ENCODE data around the gene PFDN6. TPM values are rescaled to one million over a fixed set of nuclear protein-coding genes. Genes with fewer than 3 reads are reported as not detected.

The PFDN6 gene
- total and polyA plus RNA-seq, 8 donors: 9.7 to 119 (median 19.0) TPM

GRCh38 chr6:33335916-33336315 lies 46.5 kb downstream of the PFDN6 start:
- intact Hi-C loops (cut with DNase I): no loop called here
- no peak overlapping the region for H3K27ac ChIP-seq
- no peaks in the 10 kb centered on the region for H3K36me3 ChIP-seq
- no peak for FAIRE-seq
- no peak overlapping the region for H3K4me3 ChIP-seq
- ATAC-seq: no peak
- no peak for DNase-seq
- H3K27me3 ChIP-seq: no peaks in the 10 kb centered on the region
- no peak for TF ChIP-seq CTCF (IDR thresholded peaks at IDR 0.05)
- no peaks in the 10 kb centered on the region for H3K9me3 ChIP-seq
- 74 to 77% methylated on average over 4 of the region's 4 CpGs for WGBS, 2 donors
- no peaks in the 10 kb centered on the region for H3K4me1 ChIP-seq

DNA sequence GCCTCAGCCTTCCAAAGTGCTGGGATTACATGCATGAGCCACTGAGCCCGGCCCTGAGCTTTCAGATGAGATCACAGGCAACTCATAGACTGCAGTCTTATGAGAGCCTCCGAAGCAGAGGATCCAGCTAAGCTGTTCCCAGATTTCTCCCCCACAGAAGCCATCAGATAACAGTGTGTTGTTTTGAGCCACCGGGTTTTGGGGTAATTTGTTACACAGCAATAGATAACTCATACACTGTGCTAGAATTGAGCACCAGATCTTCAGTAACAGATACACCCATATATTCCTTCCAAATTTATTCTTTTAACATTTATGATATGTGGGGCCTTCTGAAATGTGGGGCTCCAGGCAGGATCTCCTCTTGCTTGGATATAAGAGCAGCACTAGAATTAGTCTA lies 47.1 kb downstream of the PFDN6 start:
- intact Hi-C loops (cut with DNase I): no loop called here
- no peak for DNase-seq
- Histone ChIP-seq H3K36me3 (no peaks in the 10 kb centered on the region), H3K4me3 (no peak overlapping the region), H3K9me3 (no peaks in the 10 kb centered on the region), H3K27ac (no peak overlapping the region), H3K27me3 (no peaks in the 10 kb centered on the region), H3K4me1 (no peaks in the 10 kb centered on the region)
- ATAC-seq: no peak
- TF ChIP-seq CTCF (IDR thresholded peaks at IDR 0.05): no peak
- 77 to 78% methylated on average over 3 of the region's 3 CpGs for WGBS, 2 donors
- no peak for FAIRE-seq

GRCh38 chr6:33339193-33339592 lies 49.8 kb downstream of the PFDN6 start:
- 70 to 77% methylated on average over 6 of the region's 6 CpGs for WGBS, 2 donors
- no peak for DNase-seq
- no peaks in the 10 kb centered on the region for H3K9me3 ChIP-seq
- no peaks in the 10 kb centered on the region for H3K36me3 ChIP-seq
- no peak for ATAC-seq
- H3K27me3 ChIP-seq: no peaks in the 10 kb centered on the region
- no peaks in the 10 kb centered on the region for H3K4me1 ChIP-seq
- TF ChIP-seq CTCF (IDR thresholded peaks at IDR 0.05): no peak
- no peak overlapping the region for H3K27ac ChIP-seq
- intact Hi-C loops (cut with DNase I): no loop called here
- H3K4me3 ChIP-seq: no peak overlapping the region
- FAIRE-seq: no peak

Small RNA genes lying within 50 kb of the gene (microRNA-seq; reads per million reads assigned to microRNA genes)
- gene MIR6834: 0 reads per million in 2 donors
- 0 reads per million in 2 donors for gene MIR6873

Other genes with a start within 250 kb of the PFDN6 start
- gene HLA-DPA1, start 216.0 kb upstream of the PFDN6 start, total RNA-seq: 100 to 1,000 TPM in 1 of 6 donors, 10 to 100 TPM in 2, 1 to 10 TPM in 3; 8.7 to 162 (median 13.5) TPM
- gene HLA-DPA1, start 216.0 kb upstream of the PFDN6 start, polyA plus RNA-seq: 1 to 10 TPM; 5.5 to 9.1 TPM
- 100 to 1,000 TPM in 1 of 6 donors, 10 to 100 TPM in 5; 11.8 to 156 (median 23.3) TPM for gene HLA-DPB1, start 213.6 kb upstream of the PFDN6 start, total RNA-seq
- gene HLA-DPB1, start 213.6 kb upstream of the PFDN6 start, polyA plus RNA-seq: 10 to 100 TPM; 16.7 to 20.8 TPM
- gene COL11A2, start 97.1 kb upstream of the PFDN6 start, total RNA-seq: under 1 TPM; 0.15 to 0.75 (median 0.36) TPM
- 1 to 10 TPM; 2.9 to 3.1 TPM for gene COL11A2, start 97.1 kb upstream of the PFDN6 start, polyA plus RNA-seq
- 10 to 100 TPM; 20.1 to 30.9 (median 21.9) TPM for gene RXRB, start 88.9 kb upstream of the PFDN6 start, total RNA-seq
- 10 to 100 TPM; 48.8 to 68.3 TPM for gene RXRB, start 88.9 kb upstream of the PFDN6 start, polyA plus RNA-seq
- gene SLC39A7, start 88.7 kb upstream of the PFDN6 start, total RNA-seq: 10 to 100 TPM; 41.6 to 87.5 (median 64.5) TPM
- 100 to 1,000 TPM in 1 of 2 donors, 10 to 100 TPM in 1; 53.9 to 111 TPM for gene SLC39A7, start 88.7 kb upstream of the PFDN6 start, polyA plus RNA-seq
- 10 to 100 TPM; 20.9 to 47.3 (median 31.4) TPM for gene HSD17B8, start 84.9 kb upstream of the PFDN6 start, total RNA-seq
- 10 to 100 TPM; 36.2 to 47.4 TPM for gene HSD17B8, start 84.9 kb upstream of the PFDN6 start, polyA plus RNA-seq
- gene RING1, start 81.1 kb upstream of the PFDN6 start, total RNA-seq: 10 to 100 TPM; 15.0 to 28.0 (median 20.1) TPM
- gene RING1, start 81.1 kb upstream of the PFDN6 start, polyA plus RNA-seq: 10 to 100 TPM; 47.4 to 57.6 TPM
- 10 to 100 TPM; 23.2 to 37.5 (median 24.8) TPM for gene VPS52, start 17.7 kb upstream of the PFDN6 start, total RNA-seq
- 10 to 100 TPM; 50.1 to 62.2 TPM for gene VPS52, start 17.7 kb upstream of the PFDN6 start, polyA plus RNA-seq
- gene RPS18, start 17.5 kb upstream of the PFDN6 start, total RNA-seq: 1,000 to 10,000 TPM; 1,052 to 2,464 (median 1,700) TPM
- 1,000 to 10,000 TPM; 2,817 to 3,510 TPM for gene RPS18, start 17.5 kb upstream of the PFDN6 start, polyA plus RNA-seq
- gene B3GALT4, start 12.5 kb upstream of the PFDN6 start, total RNA-seq: 1 to 10 TPM; 2.1 to 5.4 (median 2.6) TPM
- 1 to 10 TPM; 5.6 to 8.7 TPM for gene B3GALT4, start 12.5 kb upstream of the PFDN6 start, polyA plus RNA-seq
- 10 to 100 TPM; 17.7 to 28.8 (median 26.2) TPM for gene WDR46, start 362 bp upstream of the PFDN6 start, total RNA-seq
- 10 to 100 TPM; 90.1 to 96.8 TPM for gene WDR46, start 362 bp upstream of the PFDN6 start, polyA plus RNA-seq
- 10 to 100 TPM; 24.5 to 70.8 (median 30.2) TPM for gene RGL2, start 9.3 kb downstream of the PFDN6 start, total RNA-seq
- 100 to 1,000 TPM in 1 of 2 donors, 10 to 100 TPM in 1; 87.3 to 121 TPM for gene RGL2, start 9.3 kb downstream of the PFDN6 start, polyA plus RNA-seq
- gene TAPBP, start 24.5 kb downstream of the PFDN6 start, total RNA-seq: 100 to 1,000 TPM in 2 of 6 donors, 10 to 100 TPM in 4; 31.0 to 152 (median 41.2) TPM
- gene TAPBP, start 24.5 kb downstream of the PFDN6 start, polyA plus RNA-seq: 10 to 100 TPM; 28.0 to 60.6 TPM
- gene ZBTB22, start 28.1 kb downstream of the PFDN6 start, total RNA-seq: 10 to 100 TPM in 2 of 6 donors, 1 to 10 TPM in 4; 6.7 to 13.1 (median 9.3) TPM
- 10 to 100 TPM; 10.8 to 14.3 TPM for gene ZBTB22, start 28.1 kb downstream of the PFDN6 start, polyA plus RNA-seq
- gene DAXX, start 33.4 kb downstream of the PFDN6 start, total RNA-seq: 10 to 100 TPM; 12.9 to 22.5 (median 15.6) TPM
- gene DAXX, start 33.4 kb downstream of the PFDN6 start, polyA plus RNA-seq: 10 to 100 TPM; 18.1 to 24.6 TPM
- gene KIFC1, start 102.2 kb downstream of the PFDN6 start, total RNA-seq: 1 to 10 TPM in 1 of 6 donors, under 1 TPM in 5; 0.14 to 1.5 (median 0.52) TPM
- gene KIFC1, start 102.2 kb downstream of the PFDN6 start, polyA plus RNA-seq: under 1 TPM; 0.19 to 0.42 TPM
- 10 to 100 TPM; 28.5 to 68.0 (median 47.2) TPM for gene PHF1, start 121.4 kb downstream of the PFDN6 start, total RNA-seq
- 100 to 1,000 TPM; 143 to 192 TPM for gene PHF1, start 121.4 kb downstream of the PFDN6 start, polyA plus RNA-seq
- gene CUTA, start 128.5 kb downstream of the PFDN6 start, total RNA-seq: 10 to 100 TPM; 65.0 to 99.6 (median 78.1) TPM
- 100 to 1,000 TPM in 1 of 2 donors, 10 to 100 TPM in 1; 96.7 to 204 TPM for gene CUTA, start 128.5 kb downstream of the PFDN6 start, polyA plus RNA-seq
- gene SYNGAP1, start 130.5 kb downstream of the PFDN6 start, total RNA-seq: 10 to 100 TPM in 1 of 6 donors, 1 to 10 TPM in 5; 4.6 to 11.0 (median 5.6) TPM
- gene SYNGAP1, start 130.5 kb downstream of the PFDN6 start, polyA plus RNA-seq: 10 to 100 TPM in 1 of 2 donors, 1 to 10 TPM in 1; 8.3 to 16.4 TPM
- gene ZBTB9, start 165.0 kb downstream of the PFDN6 start, total RNA-seq: 1 to 10 TPM; 1.7 to 4.7 (median 3.6) TPM
- gene ZBTB9, start 165.0 kb downstream of the PFDN6 start, polyA plus RNA-seq: 1 to 10 TPM; 1.7 to 3.6 TPM

Data from pancreas (tissue), 10 donors.